Activated naive CD4-positive, alpha-beta T cell treated with anti-CD3 and anti-CD28 coated beads for 36 hours (primary cell): Measurements from ENCODE around the gene SLC6A2. TPM values are rescaled to one million over a fixed set of nuclear protein-coding genes. Genes with fewer than 3 reads are reported as not detected.

Experiments used
- CTCF ChIA-PET: fragments of 350-600 bp; sonication (Branson Sonifier 250); formaldehyde crosslinking; loops from one replicate; lab custom pipeline; 2021; ENCODE audit warnings: antibody characterized with exemption; lab: Charles Lee
- DNase-seq: peaks from one replicate; pipeline ENCODE4 v3.0.0-alpha.2; 2020
- H3K27ac Mint-ChIP-seq: one replicate; pipeline ENCODE4 v1.8.0; 2021; ENCODE audit warnings: mild to moderate bottlenecking, mixed read lengths
- H3K27me3 Mint-ChIP-seq: one replicate; pipeline ENCODE4 v1.8.0; 2021; ENCODE audit warnings: low read depth, mixed read lengths
- H3K36me3 Mint-ChIP-seq: one replicate; pipeline ENCODE4 v1.8.0; 2021; ENCODE audit warnings: low read depth, mixed read lengths
- H3K4me1 Mint-ChIP-seq: one replicate; pipeline ENCODE4 v1.8.0; 2021; ENCODE audit warnings: low read depth, mixed read lengths
- H3K4me3 Mint-ChIP-seq: one replicate; pipeline ENCODE4 v1.8.0; 2021; ENCODE audit warnings: mild to moderate bottlenecking, moderate library complexity, mixed read lengths
- H3K9me3 Mint-ChIP-seq: one replicate; pipeline ENCODE4 v1.8.0; 2021; ENCODE audit warnings: mixed read lengths
- intact Hi-C: fragments of 100-400 bp; cut with micrococcal nuclease; formaldehyde crosslinking; loops from one replicate; pipeline ENCODE4 v1.15.1; 2023
- total RNA-seq, 2 experiments: library from RNA; stranded (reverse); gene quantifications; one replicate each; pipeline ENCODE4 v1.2.3, GENCODE V29; 2021

SLC6A2 gene
- total RNA-seq, 2 experiments from 2014 or later: not detected

DNA sequence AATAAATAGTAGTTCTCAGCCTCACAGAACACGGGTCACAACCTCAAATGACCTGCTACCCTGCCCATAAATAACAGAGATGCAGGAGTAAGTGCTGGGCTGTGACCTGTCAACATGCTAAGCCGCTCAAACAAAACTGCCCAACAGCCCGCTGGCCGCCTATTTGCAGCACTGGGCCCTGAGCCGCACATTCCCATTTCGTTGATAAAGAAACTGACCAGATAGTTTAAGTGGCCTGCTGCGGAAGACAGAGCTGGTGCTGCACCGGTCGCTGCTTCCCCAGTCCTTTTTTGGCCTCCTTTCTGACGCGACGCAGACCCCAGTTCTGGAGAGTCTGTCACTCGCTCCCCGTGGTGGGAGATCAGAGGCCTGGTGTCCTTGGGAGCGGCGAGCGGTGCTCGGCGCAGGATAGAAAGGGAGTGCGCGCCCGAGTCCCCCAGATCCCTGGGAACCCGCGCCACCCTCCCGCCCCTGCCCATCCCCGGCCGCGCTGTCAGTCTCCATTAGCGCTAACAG lies 349 bp upstream of the SLC6A2 start:
- Mint-ChIP-seq H3K27ac (no peak overlapping the region), H3K9me3 (no peaks in the 10 kb centered on the region), H3K4me1 (no peaks in the 10 kb centered on the region), H3K4me3 (no peak overlapping the region), H3K27me3 (peaks cover 17% of the 10 kb centered on the region), H3K36me3 (no peaks in the 10 kb centered on the region)
- no peak for DNase-seq
- intact Hi-C loops: no loop called here
- CTCF ChIA-PET: no interaction called here

DNA sequence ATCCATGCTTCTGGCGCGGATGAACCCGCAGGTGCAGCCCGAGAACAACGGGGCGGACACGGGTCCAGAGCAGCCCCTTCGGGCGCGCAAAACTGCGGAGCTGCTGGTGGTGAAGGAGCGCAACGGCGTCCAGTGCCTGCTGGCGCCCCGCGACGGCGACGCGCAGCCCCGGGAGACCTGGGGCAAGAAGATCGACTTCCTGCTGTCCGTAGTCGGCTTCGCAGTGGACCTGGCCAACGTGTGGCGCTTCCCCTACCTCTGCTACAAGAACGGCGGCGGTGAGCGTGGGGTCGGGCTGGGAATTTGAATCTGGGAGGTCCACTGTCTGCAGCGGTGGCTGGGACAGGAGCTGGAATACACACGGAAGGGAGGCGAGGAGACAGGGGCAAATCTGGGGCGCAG lies 904 bp downstream of the SLC6A2 start:
- CTCF ChIA-PET: no interaction called here
- intact Hi-C loops: no loop called here
- no peaks in the 10 kb centered on the region for H3K36me3 Mint-ChIP-seq
- H3K27me3 Mint-ChIP-seq: peaks cover 11% of the 10 kb centered on the region
- no peak overlapping the region for H3K27ac Mint-ChIP-seq
- no peak for DNase-seq
- no peaks in the 10 kb centered on the region for H3K4me1 Mint-ChIP-seq
- H3K4me3 Mint-ChIP-seq: no peak overlapping the region
- no peaks in the 10 kb centered on the region for H3K9me3 Mint-ChIP-seq

DNA sequence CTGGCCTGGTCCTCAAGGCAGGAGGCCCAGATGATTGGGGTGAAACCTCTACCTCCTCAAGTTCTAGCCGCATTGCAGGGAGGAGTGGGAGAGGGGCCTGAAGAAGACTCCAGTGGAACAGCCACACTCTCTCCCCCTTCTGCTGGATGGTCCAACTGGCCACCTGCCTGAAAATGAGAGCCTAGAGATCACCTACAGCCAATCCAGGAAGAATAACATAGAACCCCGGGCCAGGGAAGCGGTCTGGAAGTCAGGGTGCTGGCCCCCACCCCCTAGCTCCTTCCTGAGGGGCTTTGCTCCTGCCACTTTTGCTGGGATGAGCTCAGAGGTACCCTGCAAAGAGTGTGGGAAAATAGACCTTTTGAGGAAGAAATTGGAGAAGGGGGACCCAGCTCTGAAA lies 1.8 kb downstream of the SLC6A2 start:
- H3K27ac Mint-ChIP-seq: no peak overlapping the region
- peaks cover 8% of the 10 kb centered on the region for H3K27me3 Mint-ChIP-seq
- intact Hi-C loops: no loop called here
- H3K4me1 Mint-ChIP-seq: no peaks in the 10 kb centered on the region
- H3K9me3 Mint-ChIP-seq: no peaks in the 10 kb centered on the region
- H3K36me3 Mint-ChIP-seq: no peaks in the 10 kb centered on the region
- CTCF ChIA-PET: interaction anchor here (2.3 kb wide), 1 partner anchor 193 kb away, joined by 7 read pairs; no protein-coding TSS in a partner anchor
- no peak for DNase-seq
- no peak overlapping the region for H3K4me3 Mint-ChIP-seq

DNA sequence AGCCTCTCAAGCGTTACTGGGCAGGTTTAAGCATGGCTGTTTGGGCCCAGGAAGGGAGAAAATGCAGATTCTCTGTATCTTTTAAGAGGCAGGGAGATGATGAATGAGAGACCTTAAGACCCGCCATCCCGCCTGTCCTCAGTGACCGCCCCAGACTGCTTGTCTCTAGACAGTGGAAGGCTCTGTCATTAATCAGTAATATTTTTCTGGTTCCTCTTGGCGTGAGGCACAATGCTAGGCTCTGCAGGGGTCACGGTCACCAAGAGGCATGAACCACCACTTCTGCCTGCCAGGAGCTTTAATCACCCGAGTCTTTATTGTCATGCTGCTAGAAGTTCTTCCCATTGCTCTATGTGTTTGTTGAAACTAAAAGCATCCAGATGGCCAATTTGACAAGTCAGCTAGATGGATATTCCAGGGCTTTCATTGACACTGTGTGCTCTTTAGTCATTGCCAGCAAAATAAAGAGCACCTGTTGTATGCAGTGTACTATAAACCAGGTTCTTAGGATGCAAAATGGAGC lies 3.2 kb downstream of the SLC6A2 start:
- no peaks in the 10 kb centered on the region for H3K4me1 Mint-ChIP-seq
- DNase-seq: no peak
- H3K9me3 Mint-ChIP-seq: no peaks in the 10 kb centered on the region
- peaks cover 8% of the 10 kb centered on the region for H3K27me3 Mint-ChIP-seq
- CTCF ChIA-PET: interaction anchor here (2.3 kb wide), 1 partner anchor 194 kb away, joined by 7 read pairs; no protein-coding TSS in a partner anchor
- no peak overlapping the region for H3K4me3 Mint-ChIP-seq
- no peak overlapping the region for H3K27ac Mint-ChIP-seq
- no peaks in the 10 kb centered on the region for H3K36me3 Mint-ChIP-seq
- intact Hi-C loops: no loop called here

DNA sequence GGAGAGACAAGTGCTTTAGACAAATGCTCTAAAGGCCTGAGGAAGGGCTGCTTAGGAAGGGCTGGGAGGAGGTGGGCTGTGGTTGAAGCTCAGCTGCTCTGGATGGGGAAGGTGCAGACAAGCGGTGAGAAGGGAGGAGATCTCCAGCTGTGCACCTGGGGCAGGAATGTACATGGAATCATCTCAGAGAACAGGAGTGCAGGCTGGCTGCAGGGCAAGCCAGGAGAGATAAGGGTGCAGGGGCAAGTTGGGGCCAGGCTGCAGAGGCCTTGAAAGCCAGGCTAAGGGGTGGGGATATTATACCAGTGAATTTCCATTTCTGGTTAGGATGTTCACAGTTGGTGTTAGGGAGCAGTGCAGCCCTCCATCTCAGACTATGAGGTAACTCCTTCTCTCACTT lies 4.2 kb downstream of the SLC6A2 start:
- CTCF ChIA-PET: interaction anchor here (2.3 kb wide), 1 partner anchor 195 kb away, joined by 7 read pairs; no protein-coding TSS in a partner anchor
- no peaks in the 10 kb centered on the region for H3K4me1 Mint-ChIP-seq
- H3K9me3 Mint-ChIP-seq: no peaks in the 10 kb centered on the region
- peaks cover 8% of the 10 kb centered on the region for H3K27me3 Mint-ChIP-seq
- no peak for DNase-seq
- no peak overlapping the region for H3K27ac Mint-ChIP-seq
- no peaks in the 10 kb centered on the region for H3K36me3 Mint-ChIP-seq
- no peak overlapping the region for H3K4me3 Mint-ChIP-seq
- intact Hi-C loops: no loop called here

DNA sequence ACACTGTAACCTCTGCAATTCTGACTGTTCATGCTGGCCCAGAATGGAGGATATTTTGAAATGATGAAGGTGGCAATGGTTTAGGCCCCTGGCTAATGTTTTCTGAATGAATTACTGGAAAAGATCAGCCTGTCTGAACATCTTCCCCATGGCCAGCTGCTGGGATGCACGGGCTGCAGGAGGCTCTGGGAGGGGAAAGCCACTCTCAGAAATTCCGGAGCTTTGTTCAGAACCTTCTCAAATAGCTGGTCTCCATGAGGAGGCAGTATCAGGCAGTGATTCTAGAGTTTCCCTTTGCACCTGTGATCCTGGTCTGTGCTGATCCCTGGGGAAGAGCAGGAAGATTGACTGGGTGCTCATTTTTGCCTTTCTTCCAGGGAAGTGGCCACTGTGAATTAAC lies 5.0 kb downstream of the SLC6A2 start:
- Mint-ChIP-seq H3K4me1 (no peaks in the 10 kb centered on the region), H3K4me3 (no peak overlapping the region), H3K36me3 (no peaks in the 10 kb centered on the region), H3K9me3 (no peaks in the 10 kb centered on the region), H3K27ac (no peak overlapping the region), H3K27me3 (peaks cover 8% of the 10 kb centered on the region)
- CTCF ChIA-PET: no interaction called here
- intact Hi-C loops: no loop called here
- no peak for DNase-seq

DNA sequence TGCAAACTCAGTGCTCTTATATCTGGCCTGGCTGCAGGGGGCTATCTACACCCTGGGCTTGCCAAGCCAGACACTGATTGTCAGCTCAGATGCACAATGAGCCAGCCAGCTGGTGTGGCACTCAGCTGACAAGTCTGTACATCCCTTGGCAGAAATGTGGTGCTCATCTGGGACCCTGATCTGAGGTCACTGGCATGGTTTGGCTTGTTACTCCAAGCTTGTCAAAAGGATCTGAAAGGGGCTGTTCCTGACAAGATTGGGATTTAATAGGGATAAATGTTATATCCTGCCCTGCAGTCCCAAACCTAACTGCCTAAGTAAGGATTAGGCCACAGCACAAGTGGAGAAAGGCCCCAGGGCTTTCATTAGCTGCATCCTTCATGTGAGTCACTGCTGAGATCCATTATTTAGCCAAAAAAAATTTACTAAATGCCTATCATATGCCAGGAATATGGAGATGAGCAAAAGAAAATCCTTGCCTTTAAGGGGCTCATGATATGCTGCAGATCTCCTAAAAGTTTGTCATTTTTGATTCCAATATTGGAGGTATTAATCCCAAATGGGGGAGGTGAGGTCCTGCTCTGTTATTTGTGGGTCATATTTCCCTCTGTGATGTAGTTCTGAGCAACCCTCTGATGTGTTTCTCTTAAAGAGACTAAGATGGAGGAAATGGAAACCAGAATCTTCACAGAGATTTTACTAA lies 6.3 kb downstream of the SLC6A2 start:
- CTCF ChIA-PET: no interaction called here
- intact Hi-C loops: no loop called here
- H3K4me1 Mint-ChIP-seq: no peaks in the 10 kb centered on the region
- H3K36me3 Mint-ChIP-seq: no peaks in the 10 kb centered on the region
- peaks cover 4% of the 10 kb centered on the region for H3K27me3 Mint-ChIP-seq
- no peak overlapping the region for H3K27ac Mint-ChIP-seq
- no peak for DNase-seq
- no peaks in the 10 kb centered on the region for H3K9me3 Mint-ChIP-seq
- no peak overlapping the region for H3K4me3 Mint-ChIP-seq

DNA sequence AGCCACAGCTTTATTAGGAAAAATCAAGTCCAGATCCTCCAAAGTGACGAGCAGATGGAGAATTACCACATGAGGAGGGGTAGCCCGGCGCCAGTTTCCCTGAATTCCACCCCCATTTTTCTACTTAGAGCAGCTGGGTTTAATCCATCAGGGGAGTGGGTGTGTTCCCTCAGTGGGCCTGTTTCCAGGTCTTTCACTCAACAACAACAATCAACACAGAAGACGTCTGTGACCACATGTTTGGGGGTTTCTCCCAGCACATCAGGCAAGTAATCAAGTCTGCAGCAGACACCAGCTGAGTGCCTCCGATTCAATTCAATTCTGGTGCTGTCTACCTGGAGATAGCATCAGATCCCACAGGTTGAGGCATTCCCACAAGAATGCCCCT lies 6.8 kb downstream of the SLC6A2 start:
- DNase-seq: no peak
- intact Hi-C loops: no loop called here
- Mint-ChIP-seq H3K4me3 (no peak overlapping the region), H3K27me3 (peaks cover 6% of the 10 kb centered on the region), H3K27ac (no peak overlapping the region), H3K4me1 (no peaks in the 10 kb centered on the region), H3K9me3 (no peaks in the 10 kb centered on the region), H3K36me3 (no peaks in the 10 kb centered on the region)
- CTCF ChIA-PET: no interaction called here

DNA sequence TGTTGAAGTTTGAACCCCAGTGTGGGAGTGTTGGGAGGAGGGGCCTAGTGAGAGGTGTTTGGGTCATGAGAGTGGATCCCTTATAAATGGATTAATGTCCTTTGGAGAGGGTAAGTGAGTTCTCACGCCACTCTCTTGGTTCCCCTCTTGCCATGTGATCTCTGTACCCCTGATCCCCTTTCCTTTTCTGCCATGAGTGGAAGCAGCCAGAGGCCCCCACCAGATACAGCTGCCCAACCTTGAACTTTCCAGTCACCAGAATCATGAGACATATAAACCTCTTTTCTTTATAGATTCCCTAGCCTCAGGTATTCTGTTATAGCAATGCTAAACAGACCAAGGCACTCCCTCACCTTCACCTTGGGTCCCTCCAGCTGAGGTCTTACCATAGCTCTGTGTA lies 7.4 kb downstream of the SLC6A2 start:
- no peaks in the 10 kb centered on the region for H3K4me1 Mint-ChIP-seq
- no peaks in the 10 kb centered on the region for H3K9me3 Mint-ChIP-seq
- H3K4me3 Mint-ChIP-seq: no peak overlapping the region
- H3K27ac Mint-ChIP-seq: no peak overlapping the region
- CTCF ChIA-PET: no interaction called here
- no peak for DNase-seq
- intact Hi-C loops: no loop called here
- peaks cover 3% of the 10 kb centered on the region for H3K27me3 Mint-ChIP-seq
- no peaks in the 10 kb centered on the region for H3K36me3 Mint-ChIP-seq

DNA sequence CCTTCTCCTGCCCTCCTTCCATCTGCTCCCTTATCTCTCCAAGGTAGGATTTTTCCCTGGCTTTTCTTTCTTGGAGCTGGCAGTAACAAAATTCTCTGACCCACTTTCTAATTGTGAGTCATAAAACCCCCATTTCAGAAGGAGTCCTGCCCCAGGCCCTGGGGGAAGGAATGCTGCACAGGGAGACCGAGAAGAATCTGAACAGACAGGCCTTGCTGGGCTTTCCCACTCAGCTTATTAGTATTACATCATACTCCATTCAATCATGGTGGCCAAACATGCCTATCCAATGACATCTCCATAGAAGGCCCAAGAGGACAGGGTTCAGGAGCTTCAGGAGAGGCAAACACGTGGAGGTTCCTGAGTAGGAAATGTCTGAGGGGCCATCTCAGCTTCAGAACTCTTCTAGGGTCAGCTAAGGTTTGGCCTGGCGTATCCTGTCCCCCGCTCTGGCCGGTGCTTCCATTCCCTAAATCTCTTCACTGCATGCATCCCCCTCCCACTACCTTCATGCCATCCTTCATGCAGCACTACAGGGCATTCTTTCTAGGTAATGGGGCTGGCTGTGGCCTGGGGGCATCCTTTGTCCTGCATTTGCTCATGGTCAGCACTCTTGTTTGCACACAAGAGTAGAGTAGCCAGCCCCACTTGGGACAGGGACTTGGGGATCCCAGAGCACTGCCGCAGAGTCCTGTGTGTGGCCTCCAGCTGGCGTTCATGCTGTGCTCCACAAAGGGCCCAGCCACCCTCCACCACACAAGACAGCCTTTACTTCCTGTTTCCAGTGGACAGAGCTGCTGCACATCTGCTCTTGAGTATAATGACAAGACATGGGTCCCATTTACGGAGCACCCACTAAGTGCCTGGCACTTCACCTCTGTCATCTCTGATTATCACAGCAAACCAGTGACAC lies 8.2 kb downstream of the SLC6A2 start:
- CTCF ChIA-PET: no interaction called here
- Mint-ChIP-seq H3K9me3 (no peaks in the 10 kb centered on the region), H3K27me3 (peaks cover 2% of the 10 kb centered on the region), H3K36me3 (no peaks in the 10 kb centered on the region), H3K4me1 (no peaks in the 10 kb centered on the region), H3K27ac (no peak overlapping the region), H3K4me3 (no peak overlapping the region)
- intact Hi-C loops: no loop called here
- no peak for DNase-seq

DNA sequence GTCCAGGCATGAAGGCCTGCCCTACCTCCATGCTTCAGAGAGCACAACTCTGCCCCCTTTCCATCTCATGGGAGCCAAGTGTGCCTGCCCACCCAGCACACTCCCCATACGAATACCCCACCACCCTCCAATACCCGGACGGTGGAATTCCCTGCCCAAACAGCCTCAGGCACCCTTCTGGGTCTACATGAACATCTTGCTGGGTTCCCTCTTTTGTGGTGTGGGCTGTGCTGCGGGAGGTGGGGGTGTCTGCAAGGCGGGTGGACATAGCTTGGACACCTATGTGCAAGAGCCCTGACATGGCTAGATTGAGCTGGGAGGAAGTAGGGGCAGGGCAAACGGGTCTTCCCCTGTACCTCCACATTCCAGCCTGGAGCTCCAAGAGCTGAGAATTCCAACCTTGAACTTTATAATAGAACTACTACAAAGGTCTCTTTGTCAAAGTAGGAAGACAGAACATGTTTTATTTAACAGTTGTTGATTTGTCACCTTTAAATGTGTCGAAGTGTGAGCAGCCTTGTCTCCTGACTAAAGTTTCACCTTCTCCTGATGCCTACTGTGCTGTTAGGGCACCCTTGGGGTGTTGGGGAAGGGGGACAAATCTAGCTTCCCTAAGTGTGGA lies 9.1 kb downstream of the SLC6A2 start:
- H3K9me3 Mint-ChIP-seq: no peaks in the 10 kb centered on the region
- H3K4me1 Mint-ChIP-seq: no peaks in the 10 kb centered on the region
- intact Hi-C loops: no loop called here
- H3K27ac Mint-ChIP-seq: no peak overlapping the region
- DNase-seq: no peak
- H3K4me3 Mint-ChIP-seq: no peak overlapping the region
- CTCF ChIA-PET: no interaction called here
- no peaks in the 10 kb centered on the region for H3K36me3 Mint-ChIP-seq
- H3K27me3 Mint-ChIP-seq: peaks cover 2% of the 10 kb centered on the region

DNA sequence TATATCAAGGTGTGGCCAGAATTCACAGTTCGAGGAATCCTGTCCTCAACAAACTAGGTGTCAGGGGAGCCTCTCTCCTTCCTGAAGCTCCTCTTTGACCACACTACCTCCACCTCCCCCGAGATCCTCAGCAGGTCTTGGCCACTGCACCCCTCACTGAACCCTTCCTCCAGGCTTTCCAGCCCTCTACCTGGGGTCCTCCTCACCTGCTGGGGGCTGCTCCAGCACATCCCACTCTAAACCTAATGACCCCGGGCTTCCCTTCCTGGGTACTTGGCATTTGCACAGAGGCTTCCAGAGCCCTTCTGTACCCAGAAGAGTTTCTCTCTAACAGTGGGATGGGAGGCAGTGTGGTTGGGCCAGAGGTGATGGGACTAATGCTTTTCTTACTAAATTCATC lies 9.7 kb downstream of the SLC6A2 start:
- no peaks in the 10 kb centered on the region for H3K9me3 Mint-ChIP-seq
- H3K4me3 Mint-ChIP-seq: no peak overlapping the region
- H3K36me3 Mint-ChIP-seq: no peaks in the 10 kb centered on the region
- DNase-seq: no peak
- H3K27me3 Mint-ChIP-seq: peaks cover 2% of the 10 kb centered on the region
- no peaks in the 10 kb centered on the region for H3K4me1 Mint-ChIP-seq
- intact Hi-C loops: no loop called here
- no peak overlapping the region for H3K27ac Mint-ChIP-seq
- CTCF ChIA-PET: no interaction called here
